GM18951 (cell line): Measurements from ENCODE around the gene ADGRF1.
"Not testable (repeated sequence)": the region's sequence is repeated elsewhere in the genome, so short reads cannot be mapped to it uniquely, and the experiment has no call there.

Source experiments
- POLR2A ChIP-seq: IDR thresholded peaks from 4 replicates; pipeline ENCODE4 v1.6.1; 2011; ENCODE audit warnings: mild to moderate bottlenecking; ENCODE audit not compliant: insufficient read length, insufficient read depth; ENCODE audit errors: extremely low read depth
- in situ Hi-C: fragments of 300-500 bp; cut with MboI; formaldehyde crosslinking; loops from one replicate; pipeline ENCODE4 v1.12.0; 2022; ENCODE audit warnings: low sequenced_read_pairs, mixed read lengths, inconsistent platforms; ENCODE audit not compliant: unreplicated experiment

ADGRF1 gene

GRCh38 chr6:47072667-47073066, 30.5 kb upstream of the ADGRF1 start:
- in situ Hi-C loops, result no loop called here

GRCh38 chr6:47071681-47072080, 29.5 kb upstream of the ADGRF1 start:
- in situ Hi-C loops, result no loop called here
- TF ChIP-seq POLR2A, result no peak

More at GRCh38 chr6:47072667-47073066, 30.5 kb upstream of the ADGRF1 start:
- TF ChIP-seq POLR2A, result no peak

- TF ChIP-seq POLR2A, result no peak
- in situ Hi-C loops, result no loop called here
Observed at GRCh38 chr6:47070461-47070860, 28.3 kb upstream of the ADGRF1 start.

- no peak for TF ChIP-seq POLR2A
- in situ Hi-C loops, result no loop called here
Observed at GRCh38 chr6:47069156-47069555, 27.0 kb upstream of the ADGRF1 start.

- in situ Hi-C loops, result no loop called here
- no peak for TF ChIP-seq POLR2A
Observed at GRCh38 chr6:47066418-47066817, 24.3 kb upstream of the ADGRF1 start.

GRCh38 chr6:47064274-47064673, 22.1 kb upstream of the ADGRF1 start:
- in situ Hi-C loops, result no loop called here
- TF ChIP-seq POLR2A, result no peak

GRCh38 chr6:47062346-47062745, 20.2 kb upstream of the ADGRF1 start:
- in situ Hi-C loops, result no loop called here
- no peak for TF ChIP-seq POLR2A

- in situ Hi-C loops, result no loop called here
- TF ChIP-seq POLR2A, result no peak
Observed at GRCh38 chr6:47061309-47062300, 19.5 kb upstream of the ADGRF1 start.

GRCh38 chr6:47059216-47059885, 17.2 kb upstream of the ADGRF1 start:
- in situ Hi-C loops, result no loop called here

GRCh38 chr6:47057830-47058540, 15.9 kb upstream of the ADGRF1 start:
- TF ChIP-seq POLR2A, result no peak
- in situ Hi-C loops, result no loop called here

More at GRCh38 chr6:47059216-47059885, 17.2 kb upstream of the ADGRF1 start:
- TF ChIP-seq POLR2A, result no peak

GRCh38 chr6:47056832-47057231, 14.7 kb upstream of the ADGRF1 start:
- no peak for TF ChIP-seq POLR2A
- in situ Hi-C loops, result no loop called here

GRCh38 chr6:47054302-47054701, 12.2 kb upstream of the ADGRF1 start:
- in situ Hi-C loops, result not testable (repeated sequence)

GRCh38 chr6:47048638-47049037, 6.5 kb upstream of the ADGRF1 start:
- no peak for TF ChIP-seq POLR2A
- in situ Hi-C loops, result loop anchor here (25.0 kb wide), 1 partner anchor 211 kb away; no protein-coding TSS in a partner anchor
